Endothelial cell (in vitro differentiated cells): ENCODE data around the gene PRKCZ. TPM values are rescaled to one million over a fixed set of nuclear protein-coding genes. Genes with fewer than 3 reads are reported as not detected.
"Not testable (repeated sequence)": the region's sequence is repeated elsewhere in the genome, so short reads cannot be mapped to it uniquely, and the experiment has no call there.

ENCODE experiments used
- DNase-seq: peaks from one replicate; pipeline ENCODE4 v3.0.0; 2021; ENCODE audit warnings: low spot score
- H3K27ac Mint-ChIP-seq: one replicate; pipeline ENCODE4 v1.8.0; 2021; ENCODE audit warnings: mixed read lengths, inconsistent platforms; ENCODE audit not compliant: unreplicated experiment
- H3K27me3 Mint-ChIP-seq: one replicate; pipeline ENCODE4 v1.8.0; 2021; ENCODE audit warnings: mild to moderate bottlenecking, moderate library complexity, mixed read lengths, inconsistent platforms; ENCODE audit not compliant: unreplicated experiment
- H3K36me3 Mint-ChIP-seq: one replicate; pipeline ENCODE4 v1.8.0; 2021; ENCODE audit warnings: mild to moderate bottlenecking, low read depth, mixed read lengths, inconsistent platforms; ENCODE audit not compliant: unreplicated experiment
- H3K4me1 Mint-ChIP-seq: one replicate; pipeline ENCODE4 v1.8.0; 2021; ENCODE audit warnings: mild to moderate bottlenecking, mixed read lengths, inconsistent platforms; ENCODE audit not compliant: unreplicated experiment
- H3K4me3 Mint-ChIP-seq: one replicate; pipeline ENCODE4 v1.8.0; 2021; ENCODE audit warnings: mild to moderate bottlenecking, mixed read lengths, inconsistent platforms; ENCODE audit not compliant: unreplicated experiment
- H3K9me3 Mint-ChIP-seq: one replicate; pipeline ENCODE4 v1.8.0; 2021; ENCODE audit warnings: mixed read lengths, inconsistent platforms; ENCODE audit not compliant: unreplicated experiment
- CTCF ChIP-seq: fragments of 200-600 bp; sonication (generic); IDR thresholded peaks from one replicate; pipeline ENCODE4 v1.5.0; 2021; ENCODE audit warnings: antibody characterized with exemption; ENCODE audit not compliant: unreplicated experiment
- total RNA-seq: library from RNA; stranded (reverse); fragmentation: NEBNext Ultra II Directional; extraction: Animal tissue kit (Norgen Biotek cat#: 25700); gene quantifications from one replicate; pipeline ENCODE4 v1.2.1, GENCODE V29; 2021; ENCODE audit not compliant: unreplicated experiment

Gene PRKCZ
- total RNA-seq, 1 donor from 2014 or later = 23.1 TPM

GRCh38 chr1:2137257-2138121, 87.3 kb downstream of the PRKCZ start:
- H3K4me1 Mint-ChIP-seq = peaks cover 8% of the 10 kb centered on the region
- TF ChIP-seq CTCF = no peak
- H3K27ac Mint-ChIP-seq = no peak overlapping the region
- peaks cover 15% of the 10 kb centered on the region for H3K27me3 Mint-ChIP-seq
- no peak overlapping the region for H3K4me3 Mint-ChIP-seq
- no peak for DNase-seq
- no peaks in the 10 kb centered on the region for H3K9me3 Mint-ChIP-seq
- H3K36me3 Mint-ChIP-seq = peaks cover 13% of the 10 kb centered on the region

GRCh38 chr1:2139156-2139555, 88.9 kb downstream of the PRKCZ start:
- H3K4me1 Mint-ChIP-seq, H3K4me3 Mint-ChIP-seq, H3K9me3 Mint-ChIP-seq, H3K27ac Mint-ChIP-seq, DNase-seq: not testable (repeated sequence)
- Mint-ChIP-seq H3K27me3 (peaks cover 13% of the 10 kb centered on the region), H3K36me3 (peaks cover 11% of the 10 kb centered on the region)

- H3K9me3 Mint-ChIP-seq = no peaks in the 10 kb centered on the region
Measured at GRCh38 chr1:2141025-2141424, 90.8 kb downstream of the PRKCZ start.

GRCh38 chr1:2143814-2144500, 93.7 kb downstream of the PRKCZ start:
- H3K27ac Mint-ChIP-seq = no peak overlapping the region
- peaks cover 6% of the 10 kb centered on the region for H3K4me1 Mint-ChIP-seq
- no peaks in the 10 kb centered on the region for H3K9me3 Mint-ChIP-seq
- TF ChIP-seq CTCF = no peak
- peaks cover 8% of the 10 kb centered on the region for H3K27me3 Mint-ChIP-seq
- peaks cover 2% of the 10 kb centered on the region for H3K36me3 Mint-ChIP-seq
- DNase-seq = no peak
- no peak overlapping the region for H3K4me3 Mint-ChIP-seq

More at GRCh38 chr1:2141025-2141424, 90.8 kb downstream of the PRKCZ start:
- TF ChIP-seq CTCF = no peak
- peaks cover 6% of the 10 kb centered on the region for H3K4me1 Mint-ChIP-seq
- peaks cover 12% of the 10 kb centered on the region for H3K27me3 Mint-ChIP-seq
- no peak overlapping the region for H3K4me3 Mint-ChIP-seq
- H3K27ac Mint-ChIP-seq = no peak overlapping the region
- no peak for DNase-seq
- H3K36me3 Mint-ChIP-seq = peaks cover 4% of the 10 kb centered on the region

- TF ChIP-seq CTCF = no peak
- no peak for DNase-seq
- H3K4me1 Mint-ChIP-seq = peaks cover 6% of the 10 kb centered on the region
- no peaks in the 10 kb centered on the region for H3K9me3 Mint-ChIP-seq
- peaks cover 8% of the 10 kb centered on the region for H3K27me3 Mint-ChIP-seq
- H3K4me3 Mint-ChIP-seq = no peak overlapping the region
- H3K36me3 Mint-ChIP-seq = peaks cover 4% of the 10 kb centered on the region
- no peak overlapping the region for H3K27ac Mint-ChIP-seq
Measured at GRCh38 chr1:2144501-2145090, 94.4 kb downstream of the PRKCZ start.
